Ishikawa (cell line): ENCODE measurements around the gene YPEL5.

ENCODE experiments used
- CEBPB ChIP-seq: IDR thresholded peaks from 2 replicates; pipeline ENCODE4 v1.6.1; 2012
- CREB1 ChIP-seq: IDR thresholded peaks from 2 replicates; pipeline ENCODE4 v1.6.1; 2012; ENCODE audit warnings: low read depth
- EGR1 ChIP-seq: IDR thresholded peaks from 2 replicates; pipeline ENCODE4 v1.6.1; 2012
- EP300 ChIP-seq: IDR thresholded peaks from 2 replicates; pipeline ENCODE4 v1.6.1; 2012; ENCODE audit warnings: borderline replicate concordance
- FOXM1 ChIP-seq: IDR thresholded peaks from 2 replicates; pipeline ENCODE4 v1.6.1; 2012; ENCODE audit warnings: low read depth, borderline replicate concordance
- NFIC ChIP-seq: IDR thresholded peaks from 2 replicates; pipeline ENCODE4 v1.6.1; 2012
- RAD21 ChIP-seq: IDR thresholded peaks from 2 replicates; pipeline ENCODE4 v1.6.1; 2012; ENCODE audit warnings: low read depth
- REST ChIP-seq: IDR thresholded peaks from 2 replicates; pipeline ENCODE4 v1.6.1; 2012; ENCODE audit warnings: low read depth, mild to moderate bottlenecking
- TAF1 ChIP-seq: IDR thresholded peaks from 2 replicates; pipeline ENCODE4 v1.6.1; 2012; ENCODE audit warnings: low read depth, mild to moderate bottlenecking
- TCF12 ChIP-seq: IDR thresholded peaks from 2 replicates; pipeline ENCODE4 v1.6.1; 2012; ENCODE audit warnings: low read depth
- TEAD4 ChIP-seq: IDR thresholded peaks from 2 replicates; pipeline ENCODE4 v1.6.1; 2012
- YY1 ChIP-seq: IDR thresholded peaks from 2 replicates; pipeline ENCODE4 v1.6.1; 2012; ENCODE audit warnings: low read depth
- ZBTB7A ChIP-seq: IDR thresholded peaks from 2 replicates; pipeline ENCODE4 v1.6.1; 2012; ENCODE audit warnings: low read depth
- TF ChIP-seq, protein P1 (sequence below): IDR thresholded peaks from 2 replicates; pipeline ENCODE4 v1.6.1; 2012
- TF ChIP-seq, protein P2 (sequence below): IDR thresholded peaks from 2 replicates; pipeline ENCODE4 v1.6.1; 2012

Gene YPEL5

GRCh38 chr2:30155202-30155601 is 8.4 kb downstream of the YPEL5 start:
- no peak for TF ChIP-seq CEBPB
- no peak for TF ChIP-seq REST
- TF ChIP-seq CREB1, result no peak
- TF ChIP-seq, protein P1, sequence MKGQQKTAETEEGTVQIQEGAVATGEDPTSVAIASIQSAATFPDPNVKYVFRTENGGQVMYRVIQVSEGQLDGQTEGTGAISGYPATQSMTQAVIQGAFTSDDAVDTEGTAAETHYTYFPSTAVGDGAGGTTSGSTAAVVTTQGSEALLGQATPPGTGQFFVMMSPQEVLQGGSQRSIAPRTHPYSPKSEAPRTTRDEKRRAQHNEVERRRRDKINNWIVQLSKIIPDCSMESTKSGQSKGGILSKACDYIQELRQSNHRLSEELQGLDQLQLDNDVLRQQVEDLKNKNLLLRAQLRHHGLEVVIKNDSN, result no peak
- TF ChIP-seq NFIC, result no peak
- TF ChIP-seq TCF12, result no peak
- TF ChIP-seq EGR1, result no peak
- no peak for TF ChIP-seq FOXM1
- TF ChIP-seq TAF1, result no peak
- no peak for TF ChIP-seq EP300
- no peak for TF ChIP-seq TEAD4
- TF ChIP-seq, protein P2, sequence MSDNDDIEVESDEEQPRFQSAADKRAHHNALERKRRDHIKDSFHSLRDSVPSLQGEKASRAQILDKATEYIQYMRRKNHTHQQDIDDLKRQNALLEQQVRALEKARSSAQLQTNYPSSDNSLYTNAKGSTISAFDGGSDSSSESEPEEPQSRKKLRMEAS, result no peak
- no peak for TF ChIP-seq RAD21
- TF ChIP-seq YY1, result no peak

DNA sequence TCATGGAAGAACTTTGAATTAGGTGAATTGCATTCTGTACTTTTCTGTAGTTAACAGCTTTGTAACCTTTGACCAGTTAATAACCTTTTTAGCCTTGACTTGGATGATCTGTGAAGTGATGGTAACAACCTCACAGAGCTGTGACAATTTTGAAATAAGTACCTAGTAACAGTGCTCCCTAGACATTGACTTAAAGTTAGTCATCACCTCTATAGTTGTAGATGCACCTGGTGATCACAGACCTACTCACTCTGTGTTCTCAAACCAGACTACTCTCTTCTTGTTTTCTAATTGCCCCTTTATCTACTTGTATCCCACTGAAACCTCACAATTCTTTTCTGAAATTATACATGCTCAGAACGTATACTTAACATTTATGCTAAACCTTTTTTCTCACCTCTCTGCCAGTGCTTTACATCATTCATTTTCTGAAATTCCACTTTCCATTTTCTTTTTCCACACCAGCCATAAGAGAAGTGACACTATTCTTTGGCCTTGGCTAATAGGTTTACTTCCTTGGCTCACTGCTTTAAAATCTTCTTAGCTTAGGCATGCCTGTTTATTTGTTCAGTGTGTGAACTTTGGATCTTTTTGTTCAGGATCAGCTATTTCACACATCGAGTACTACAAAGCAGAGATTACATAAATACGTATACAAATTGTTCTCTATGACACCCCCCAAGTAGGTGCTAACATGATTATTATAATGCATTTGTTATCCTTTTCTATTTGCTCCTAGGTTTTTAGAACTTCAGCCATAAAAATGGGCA is 9.3 kb downstream of the YPEL5 start:
- TF ChIP-seq FOXM1 (no peak), ZBTB7A (no peak), TCF12 (no peak), REST (no peak), RAD21 (no peak), CEBPB (no peak), EP300 (no peak), CREB1 (no peak), TEAD4 (no peak), EGR1 (no peak), NFIC (no peak), TAF1 (no peak), YY1 (no peak)
- TF ChIP-seq, protein P1, result no peak
- TF ChIP-seq, protein P2, result no peak

DNA sequence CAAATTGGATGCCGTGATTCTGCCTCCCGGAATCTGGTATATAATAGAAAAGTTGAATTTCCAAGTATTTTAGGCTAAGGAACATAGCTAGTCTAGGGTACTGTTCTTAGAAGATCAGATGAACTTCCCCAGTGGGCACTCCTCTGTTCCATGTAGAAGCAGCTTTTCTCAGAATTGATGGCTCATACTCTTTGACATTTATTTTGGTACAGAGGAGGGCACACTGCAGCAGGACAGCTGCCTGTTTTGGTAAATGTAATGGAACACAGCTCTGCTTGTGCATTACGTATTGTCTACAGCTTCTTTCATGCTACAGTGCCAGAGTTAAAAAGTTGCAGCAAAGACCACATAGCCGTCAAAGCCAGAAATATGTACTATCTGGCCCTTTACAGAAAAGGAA is 10.8 kb downstream of the YPEL5 start:
- TF ChIP-seq CEBPB (no peak), YY1 (no peak), TAF1 (no peak), ZBTB7A (no peak), NFIC (no peak), EP300 (no peak), TEAD4 (no peak), EGR1 (no peak), TCF12 (no peak), CREB1 (no peak), FOXM1 (no peak), REST (no peak), RAD21 (no peak)
- TF ChIP-seq, protein P1, result no peak
- TF ChIP-seq, protein P2, result no peak

DNA sequence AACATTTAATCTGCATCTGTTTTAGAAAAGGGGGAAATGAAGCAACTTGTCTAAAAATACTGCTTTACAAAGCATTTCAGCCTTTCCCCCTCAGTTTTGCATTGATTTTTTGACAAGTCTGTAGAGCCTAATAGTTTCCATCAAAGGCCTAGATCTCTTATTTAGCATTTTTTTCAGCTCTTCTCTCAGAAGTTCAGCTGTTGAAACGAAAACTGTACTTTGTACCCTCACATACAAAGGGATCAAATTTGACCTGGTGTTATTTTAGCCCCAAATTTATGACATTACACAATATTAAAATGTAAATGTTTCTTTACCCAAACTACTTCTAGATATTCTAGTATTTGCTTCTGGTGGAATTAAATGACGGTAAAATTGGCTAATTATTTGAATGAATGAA is 13.0 kb downstream of the YPEL5 start:
- TF ChIP-seq TCF12 (no peak), REST (no peak), TAF1 (no peak), RAD21 (no peak), CEBPB (no peak), EP300 (no peak), EGR1 (no peak), ZBTB7A (no peak), FOXM1 (no peak), TEAD4 (no peak)
- TF ChIP-seq, protein P2, result no peak
